HG03103 (cell line): Measurements from ENCODE around the gene CS.
"Not testable (repeated sequence)": the region's sequence is repeated elsewhere in the genome, so short reads cannot be mapped to it uniquely, and the experiment has no call there.

Experiments used
- ATAC-seq: cut with Tn5 transposase; IDR thresholded peaks from one replicate; pipeline ENCODE4 v1.9.1; 2021; ENCODE audit warnings: low read depth; ENCODE audit not compliant: unreplicated experiment

Gene CS

DNA sequence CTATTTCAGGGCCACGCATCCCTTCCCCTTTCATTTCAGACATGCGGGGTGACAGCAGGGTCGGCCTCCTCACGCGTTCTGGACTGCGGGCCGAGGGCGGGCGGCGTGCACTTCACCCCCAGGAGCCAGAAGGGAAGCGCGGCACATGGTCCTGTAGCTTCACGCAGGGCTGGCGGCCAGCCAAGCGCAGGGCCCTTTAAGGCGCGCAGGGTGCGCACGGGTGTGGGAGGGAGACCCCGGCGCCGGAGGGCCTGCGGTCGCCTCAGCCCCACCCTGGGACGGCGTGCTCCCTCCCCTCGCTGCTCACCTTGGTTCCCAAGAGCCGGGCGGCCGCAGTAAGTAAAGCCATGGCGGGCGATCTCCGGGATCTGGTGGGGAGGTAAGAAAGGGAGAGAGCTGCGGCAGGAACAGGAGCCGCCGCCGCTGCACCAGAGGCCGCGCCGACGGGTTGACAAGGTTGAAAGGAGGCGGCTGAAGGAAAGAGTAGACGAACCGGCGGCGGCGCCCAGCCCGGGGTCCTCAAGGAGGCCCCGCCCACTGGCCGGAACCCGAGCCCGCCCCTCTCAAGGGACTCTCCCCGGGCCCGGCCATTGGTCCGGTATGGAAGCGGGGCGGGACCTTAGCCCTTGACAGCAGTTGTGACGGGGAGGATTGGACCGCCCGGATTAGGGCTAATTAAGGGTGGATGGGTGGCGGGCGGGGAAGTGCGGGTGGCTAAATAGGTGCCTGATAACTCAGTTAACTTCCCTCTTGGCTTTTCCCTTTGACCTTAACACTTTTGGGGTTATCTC lies at the start of gene CS:
Gene CS, minus strand, starts transcription at position 478 of the 791 bp plus-strand sequence. Its CDS starts 129 bp downstream, at position 349.
- peak; percentile 90 for ATAC-seq

DNA sequence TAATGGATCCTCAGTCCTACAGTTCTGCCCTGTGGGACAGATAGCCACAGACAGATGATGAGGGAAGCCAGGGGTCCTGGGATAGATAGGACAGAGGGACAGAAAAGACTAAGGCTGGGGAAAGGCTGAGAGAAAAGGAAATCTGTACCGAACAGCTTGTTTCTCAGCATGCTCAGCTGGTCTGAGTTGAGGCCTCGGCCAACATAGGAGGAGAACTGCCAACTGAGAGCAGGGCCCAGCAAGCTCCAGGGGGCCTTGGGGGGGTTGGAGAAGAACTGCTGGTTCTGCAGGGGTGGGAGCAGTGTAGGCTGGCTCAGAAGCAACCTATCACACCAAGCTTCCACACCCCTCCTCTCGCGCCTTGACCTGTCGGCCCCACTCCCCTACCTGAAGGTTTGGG lies 48.6 kb upstream of the CS start:
- no peak for ATAC-seq

DNA sequence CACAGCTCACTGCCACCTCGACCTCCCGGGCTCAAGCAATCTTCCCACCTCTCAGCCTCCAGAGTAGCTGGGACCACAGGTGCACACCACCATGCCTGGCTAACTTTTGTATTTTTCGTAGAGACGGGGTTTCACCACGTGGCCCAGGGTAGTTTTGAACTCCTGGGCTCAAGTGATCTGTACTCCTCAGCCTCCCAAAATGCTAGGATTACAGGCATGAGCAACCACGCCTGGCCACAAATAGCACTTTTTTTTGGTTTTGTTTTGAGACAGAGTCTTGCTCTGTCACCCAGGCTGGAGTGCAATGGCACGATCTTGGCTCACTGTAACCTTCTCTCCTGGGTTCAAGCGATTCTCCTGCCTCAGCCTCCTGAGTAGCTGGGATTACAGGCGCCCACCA lies 47.1 kb upstream of the CS start:
- not testable (repeated sequence) for ATAC-seq

DNA sequence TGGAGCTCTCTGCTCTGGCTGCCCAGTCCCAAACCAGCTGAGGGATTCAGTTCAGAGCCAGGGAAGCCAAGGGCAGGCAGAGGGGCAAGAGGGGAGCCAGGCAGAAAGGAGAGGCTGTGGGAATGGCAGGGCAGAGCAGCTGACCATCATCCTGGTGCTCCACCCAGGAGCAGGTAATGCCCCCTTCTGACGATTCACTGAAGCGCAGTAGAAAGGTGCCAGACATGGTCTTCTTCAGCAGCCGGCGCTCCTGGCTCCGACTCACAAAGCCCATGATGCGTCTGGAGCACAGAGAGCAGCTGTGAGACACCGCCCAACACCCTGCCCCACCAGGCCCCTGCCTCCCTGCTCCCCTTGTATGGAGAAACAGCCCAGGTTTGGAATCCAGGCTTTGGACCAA lies 46.5 kb upstream of the CS start:
- no peak for ATAC-seq

DNA sequence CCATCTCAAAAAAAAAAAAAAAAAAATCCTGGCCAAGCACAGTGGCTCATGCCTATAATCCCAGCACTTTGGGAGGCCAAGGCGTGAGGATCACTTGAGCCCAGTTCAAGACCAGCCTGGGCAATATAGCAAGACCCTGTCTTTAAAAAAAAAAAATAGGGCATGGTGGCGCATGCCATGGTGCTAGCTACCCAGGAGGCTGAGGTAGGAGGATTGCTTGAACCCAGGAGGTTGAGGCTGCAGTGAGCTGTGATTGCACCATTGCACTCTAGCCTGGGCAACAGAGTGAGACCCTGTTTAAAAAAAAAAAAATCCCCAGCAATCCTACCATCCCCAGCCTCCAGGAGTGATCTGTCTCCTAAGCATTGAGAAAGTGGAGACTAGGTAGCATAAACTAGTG lies 42.2 kb upstream of the CS start:
- not testable (repeated sequence) for ATAC-seq

DNA sequence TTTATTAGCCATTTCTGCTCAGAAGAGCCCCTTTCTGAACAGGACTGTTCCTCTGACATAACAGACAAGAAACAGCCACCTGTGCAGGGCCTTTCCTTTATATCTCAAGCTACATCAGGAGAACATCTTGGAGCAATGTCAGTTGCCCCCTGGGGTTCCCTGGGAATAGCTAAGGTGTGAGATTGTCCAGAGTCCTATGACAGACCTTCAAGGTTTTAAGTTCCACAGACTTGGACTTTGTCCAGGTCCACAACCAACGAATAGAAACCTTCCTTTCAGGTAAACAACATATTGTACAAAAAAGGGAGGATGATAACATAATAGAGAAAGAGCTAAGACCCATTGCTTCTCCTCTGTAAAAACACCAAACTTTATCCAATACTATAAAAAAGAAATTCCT lies 41.5 kb upstream of the CS start:
- no peak for ATAC-seq

DNA sequence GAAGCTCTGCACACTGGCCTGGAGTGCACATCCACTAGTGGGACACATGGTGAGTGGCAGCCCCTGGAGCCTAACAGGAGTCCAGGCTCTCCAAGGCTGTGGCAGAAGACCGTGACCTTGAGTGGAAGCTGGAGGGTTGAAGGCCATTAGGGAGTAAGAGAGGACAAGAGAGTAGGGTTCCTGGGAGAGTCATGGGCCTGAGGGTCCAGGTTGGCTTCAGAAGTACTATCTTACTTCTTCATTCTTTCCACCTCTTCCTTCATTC lies 39.0 kb upstream of the CS start:
- no peak for ATAC-seq

DNA sequence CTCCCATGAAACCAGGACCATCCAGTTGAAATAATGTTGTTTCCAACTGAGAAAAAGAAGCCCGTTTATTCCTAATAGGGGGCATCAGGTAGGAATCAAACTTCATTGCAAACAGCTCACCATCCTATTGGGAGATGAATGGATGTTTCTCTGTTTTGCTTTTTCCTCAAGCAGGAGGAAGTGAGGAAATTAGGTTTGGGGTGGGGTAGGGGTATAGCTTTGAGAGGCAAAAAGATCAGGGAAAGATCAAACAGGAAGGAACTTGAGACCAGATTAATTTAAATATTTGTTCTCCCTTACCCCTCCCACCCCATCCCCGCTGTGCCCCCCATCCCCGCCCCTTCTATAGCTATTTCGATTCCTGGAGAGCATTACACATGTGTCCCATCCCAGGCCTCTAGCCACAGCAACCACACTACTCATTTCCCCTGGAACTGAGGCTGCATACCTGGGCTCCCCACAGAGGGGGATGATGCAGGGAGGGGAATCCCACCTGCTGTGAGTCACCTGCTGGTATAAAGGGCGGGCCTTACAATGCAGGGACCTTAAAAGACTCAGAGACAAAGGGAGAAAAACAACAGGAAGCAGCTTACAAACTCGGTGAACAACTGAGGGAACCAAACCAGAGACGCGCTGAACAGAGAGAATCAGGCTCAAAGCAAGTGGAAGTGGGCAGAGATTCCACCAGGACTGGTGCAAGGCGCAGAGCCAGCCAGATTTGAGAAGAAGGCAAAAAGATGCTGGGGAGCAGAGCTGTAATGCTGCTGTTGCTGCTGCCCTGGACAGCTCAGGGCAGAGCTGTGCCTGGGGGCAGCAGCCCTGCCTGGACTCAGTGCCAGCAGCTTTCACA lies 38.4 kb upstream of the CS start, which contains the start of gene IL23A:
Gene IL23A, plus strand, starts transcription at position 577 of the 850 bp plus-strand sequence. Its CDS starts 161 bp downstream, at position 738.
- no peak for ATAC-seq

DNA sequence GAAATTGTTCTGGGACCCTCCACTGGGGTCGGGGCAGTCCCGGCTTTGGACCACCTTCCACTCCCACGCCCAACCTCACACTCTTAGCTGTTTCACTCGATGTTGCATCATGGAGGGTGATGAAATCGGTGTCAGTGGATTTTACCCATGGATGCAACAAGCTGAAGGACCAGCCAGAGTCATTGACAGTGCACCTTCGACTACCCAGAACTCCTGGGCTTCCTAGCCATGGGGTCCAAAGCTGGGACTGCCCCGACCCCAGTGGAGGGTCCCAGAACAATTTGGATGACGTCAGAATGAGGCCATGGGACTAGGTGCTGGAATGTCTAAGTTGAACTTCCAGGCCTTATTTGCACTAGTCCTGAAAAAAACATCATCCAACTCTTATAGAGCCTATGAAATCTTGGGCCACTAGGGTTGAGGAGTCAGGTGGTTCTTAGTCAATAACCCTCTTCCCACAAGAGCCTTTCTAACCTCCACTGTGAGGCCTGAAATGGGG lies 37.7 kb upstream of the CS start:
- ATAC-seq: no peak

DNA sequence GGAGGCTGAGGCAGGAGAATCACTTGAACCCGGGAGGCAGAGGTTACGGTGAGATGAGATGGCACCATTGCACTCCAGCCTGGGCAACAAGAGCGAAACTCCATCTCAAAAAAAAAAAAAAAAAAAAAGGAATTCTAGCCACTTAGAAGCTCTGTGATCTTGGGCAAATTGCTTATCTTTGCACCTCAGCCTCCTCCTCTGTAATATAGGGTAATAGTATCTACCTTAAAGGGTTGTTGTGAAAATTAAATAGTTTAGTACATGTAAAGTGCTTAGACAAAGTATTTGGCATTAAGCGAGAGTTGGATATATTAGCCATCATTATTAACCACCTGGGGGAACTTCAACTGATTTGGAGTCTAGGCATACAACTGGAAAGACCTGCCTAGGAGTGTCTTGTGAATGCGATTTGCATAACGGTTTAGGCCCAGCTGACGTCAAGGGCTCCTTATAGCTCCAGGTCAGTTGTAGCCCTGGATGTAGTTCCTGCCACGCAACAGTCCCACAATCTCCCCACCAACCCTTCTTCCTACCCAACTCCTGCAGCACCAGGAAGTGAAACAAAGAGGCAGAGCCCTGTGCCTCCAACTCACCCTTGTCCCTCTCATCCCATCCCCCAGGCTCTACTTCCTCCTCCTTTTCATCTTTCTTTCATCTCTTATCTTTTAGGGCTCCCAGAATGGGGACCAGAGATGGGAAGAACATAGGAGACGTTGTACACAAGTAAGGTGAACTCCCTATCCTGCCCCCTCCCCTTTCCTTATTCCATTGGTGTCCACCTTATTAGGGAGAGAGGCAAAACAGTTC lies 36.4 kb upstream of the CS start:
- ATAC-seq: no peak

DNA sequence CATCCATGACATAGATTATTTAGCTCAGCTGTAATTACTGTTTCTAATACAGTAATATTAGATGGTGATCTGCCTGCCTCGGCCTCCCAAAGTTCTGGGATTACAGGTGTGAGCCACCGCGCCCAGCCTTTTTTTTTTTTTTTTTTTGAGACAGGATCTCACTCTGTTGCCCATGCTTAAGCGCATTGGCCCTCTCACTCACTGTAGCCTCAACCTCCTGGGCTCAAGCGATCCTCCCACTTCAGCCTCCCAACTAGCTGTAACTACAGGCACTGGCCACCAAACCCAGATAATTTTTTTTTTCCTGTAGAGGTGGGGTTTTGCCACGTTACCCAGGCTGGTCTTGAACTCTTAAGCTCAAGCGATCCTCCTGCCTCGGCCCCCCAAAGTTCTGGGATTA lies 35.4 kb upstream of the CS start:
- ATAC-seq: not testable (repeated sequence)

DNA sequence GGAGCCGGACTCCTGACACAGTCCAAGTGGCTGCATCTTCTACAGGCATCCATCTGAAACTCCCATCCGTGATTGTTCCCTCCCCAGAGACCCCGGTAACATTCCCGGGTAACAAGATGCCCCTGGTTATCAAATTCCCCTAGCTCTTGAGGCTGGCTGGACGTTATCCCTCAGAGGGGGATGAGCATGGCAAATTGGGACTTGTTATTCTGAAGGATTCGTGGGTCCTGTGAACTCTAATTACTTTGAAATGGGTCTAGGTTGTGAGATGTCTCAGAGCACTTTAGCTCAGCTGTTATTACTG lies 34.3 kb upstream of the CS start:
- ATAC-seq: no peak

DNA sequence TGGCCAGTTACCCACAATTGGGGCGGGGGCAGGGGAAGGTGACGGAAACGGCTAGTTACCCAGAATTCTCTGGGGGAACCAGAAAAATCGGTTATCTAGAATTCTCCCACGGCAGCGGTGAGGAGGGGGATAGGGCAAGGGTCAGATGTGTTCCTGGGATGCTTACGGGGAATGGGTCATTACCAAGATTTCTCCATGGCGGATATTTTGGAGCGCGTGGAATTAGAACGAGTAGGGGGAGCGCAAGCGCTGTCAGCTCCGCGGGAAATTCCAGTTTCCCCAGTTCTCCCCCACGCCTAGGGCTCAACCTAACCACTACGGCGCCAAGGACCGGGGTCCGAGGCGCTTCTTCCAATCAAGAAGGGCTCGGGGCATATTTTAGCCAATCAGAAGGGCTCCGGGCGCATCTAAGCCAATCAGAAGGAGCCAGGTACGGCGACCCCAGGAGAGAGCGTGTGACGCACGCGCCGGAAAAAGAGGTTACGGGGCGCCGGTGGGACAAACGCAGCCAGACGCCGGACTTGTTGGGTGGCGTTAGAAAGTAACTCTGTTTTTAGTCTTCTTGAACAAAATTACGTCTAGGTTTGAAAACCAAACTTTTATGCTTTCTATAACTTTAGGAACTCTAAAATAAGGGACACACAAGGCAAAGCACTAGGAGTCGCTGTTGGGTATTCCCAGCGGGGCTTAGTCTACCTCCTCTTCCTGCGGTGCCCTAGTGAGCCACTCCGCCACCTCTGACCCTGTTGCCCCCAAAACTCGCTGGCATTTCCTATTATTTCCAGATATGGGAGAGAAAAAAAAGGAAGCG lies 33.8 kb upstream of the CS start, which contains the start of gene PAN2:
Gene PAN2, minus strand, starts transcription at position 322 of the 811 bp plus-strand sequence. CDS start 906 bp downstream, outside the sequence.
- ATAC-seq: peak; percentile 92

DNA sequence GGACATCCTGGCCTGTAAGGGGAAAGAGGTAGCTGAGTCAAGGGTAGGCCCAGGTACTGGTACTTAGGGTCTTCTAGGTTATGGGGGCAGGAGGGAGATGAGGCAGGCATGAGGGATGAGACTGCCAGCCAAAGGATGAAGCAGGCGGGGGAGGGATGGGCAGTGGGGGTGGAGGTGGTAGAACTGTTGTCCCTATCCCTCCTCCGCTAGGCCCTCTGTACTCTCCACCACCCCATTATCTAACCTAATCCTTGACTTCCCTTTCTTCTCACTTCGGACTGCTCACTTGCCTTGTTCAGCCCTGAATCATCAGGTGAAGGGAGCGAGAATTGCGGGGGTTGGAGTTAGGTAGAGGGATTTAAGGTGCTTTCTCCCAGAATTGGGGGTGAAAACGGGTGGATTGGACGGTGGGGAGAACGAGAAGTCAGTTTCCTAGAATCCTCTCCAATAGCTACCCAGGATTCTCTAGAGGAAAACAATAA lies 33.1 kb upstream of the CS start:
- no peak for ATAC-seq

DNA sequence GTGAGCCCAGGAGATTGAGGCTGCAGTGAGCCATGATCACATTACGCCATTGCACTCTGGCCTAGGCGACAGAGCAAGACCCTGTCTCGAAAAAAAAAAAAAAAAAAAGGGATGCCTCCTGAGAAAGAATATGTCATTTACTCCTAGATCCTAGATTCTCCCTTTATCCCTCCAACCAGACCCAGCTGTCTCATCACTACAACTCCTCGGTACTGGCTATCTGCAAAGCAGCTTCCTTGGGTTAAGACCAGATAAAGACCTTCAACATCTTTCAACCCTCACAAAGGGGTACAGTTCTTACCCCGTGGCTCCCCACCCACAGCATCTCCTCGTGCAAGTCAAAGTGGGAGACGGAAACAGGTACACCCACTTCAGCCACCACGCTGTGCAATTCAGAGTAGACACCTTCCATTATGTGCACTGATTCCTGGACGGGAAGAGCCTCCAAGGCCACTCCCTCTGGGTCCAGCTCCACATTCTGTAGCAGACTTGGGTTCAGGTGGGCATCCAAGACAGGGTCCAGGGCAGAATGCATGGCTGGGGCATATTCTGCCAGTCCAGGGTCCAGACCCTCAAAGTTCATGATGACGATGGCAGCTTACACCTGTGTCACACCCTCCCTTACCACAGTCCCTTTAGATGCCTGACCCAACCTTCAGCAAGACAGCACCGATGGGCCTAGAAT lies 32.5 kb upstream of the CS start:
- no peak for ATAC-seq

DNA sequence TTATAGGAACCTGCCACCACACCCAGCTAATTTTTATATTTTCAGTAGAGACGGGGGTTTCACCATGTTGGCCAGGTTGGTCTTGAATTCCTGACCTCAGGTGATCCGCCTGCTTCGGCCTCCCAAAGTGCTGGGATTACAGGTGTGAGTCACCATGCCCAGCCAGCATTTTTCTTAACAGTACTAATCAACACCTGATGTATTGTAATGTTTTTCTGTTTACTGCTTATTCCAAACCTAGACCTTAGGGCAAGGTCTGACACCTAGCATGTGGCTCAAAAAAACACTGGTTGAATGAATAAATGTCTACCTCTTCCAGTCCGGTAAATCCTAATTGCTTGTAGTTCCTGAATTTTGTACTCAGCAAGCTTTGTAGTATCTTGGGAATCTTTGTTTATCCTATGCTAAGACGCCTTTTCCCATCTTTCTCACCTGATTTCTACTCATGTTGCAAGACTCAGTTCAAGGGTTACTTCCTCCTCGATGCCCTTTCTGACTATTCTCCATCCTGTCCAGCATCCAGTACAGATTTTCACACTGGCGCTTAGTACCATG lies 30.9 kb upstream of the CS start:
- ATAC-seq: no peak

DNA sequence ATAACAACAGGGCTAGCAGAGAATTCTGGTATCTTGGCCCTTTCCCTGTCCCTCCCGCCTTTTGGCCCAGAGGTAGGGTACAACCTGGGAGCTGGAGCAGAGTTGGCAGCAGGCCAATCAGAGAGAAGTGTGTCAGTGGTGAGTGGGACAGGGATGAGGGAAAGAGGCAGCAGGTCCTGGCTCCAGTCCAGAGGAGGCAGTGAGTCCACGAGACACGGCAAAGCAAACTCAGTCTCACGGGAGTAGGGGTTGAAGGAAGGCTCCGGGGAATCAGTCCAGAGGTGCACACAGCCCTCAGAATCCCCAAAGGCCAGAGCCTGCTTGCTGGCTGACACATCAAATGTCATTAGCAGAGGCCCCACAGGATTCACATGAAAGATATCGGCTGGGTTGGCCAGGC lies 26.4 kb upstream of the CS start:
- no peak for ATAC-seq

DNA sequence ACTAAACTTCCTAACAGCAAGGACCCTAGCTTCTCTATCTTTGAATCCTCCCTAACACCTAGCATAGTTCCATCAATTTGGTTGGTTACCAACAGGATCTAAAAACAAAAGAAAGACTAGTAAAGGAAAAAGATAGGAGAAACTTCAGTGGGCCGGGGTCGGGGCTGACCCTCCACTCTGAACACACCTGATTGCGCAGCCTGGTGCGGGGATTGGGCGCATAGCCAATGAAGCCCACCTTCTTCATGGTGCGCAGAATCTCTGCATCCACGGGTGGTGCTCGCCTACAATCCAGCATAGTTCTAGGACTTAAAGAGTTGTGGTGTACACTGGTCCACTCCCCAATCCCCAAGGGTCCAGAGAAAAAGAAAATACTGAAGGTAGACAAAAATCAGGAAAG lies 26.0 kb upstream of the CS start:
- no peak for ATAC-seq

DNA sequence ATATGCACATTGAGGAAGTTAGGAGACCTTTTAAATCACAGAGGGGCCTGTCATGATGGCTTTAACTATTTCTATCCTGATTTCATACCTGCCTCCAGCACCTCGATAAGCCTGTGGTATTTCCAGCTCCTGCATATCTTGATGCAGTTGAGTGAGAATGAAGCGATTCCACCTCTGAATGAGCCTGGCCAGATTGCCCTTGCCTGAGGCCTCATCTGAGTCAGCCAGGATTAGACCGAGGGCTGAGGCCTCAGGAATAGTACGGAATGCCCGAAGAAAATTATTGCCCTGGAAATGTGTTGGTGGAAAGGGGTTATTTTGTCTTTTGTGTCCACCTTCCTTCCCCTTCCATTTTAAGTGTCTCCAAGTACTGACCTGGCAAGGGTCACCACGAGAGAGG lies 24.1 kb upstream of the CS start:
- ATAC-seq: no peak
